ENCODE results near the gene SEMA6A.

GRCh38 chr5:116531635-116532034 is 43.0 kb downstream of the SEMA6A start:
- TF ChIP-seq EZH2phosphoT487 (IDR thresholded peaks at IDR 0.05; ENCODE audit: unreplicated experiment) (no peak), CTCF (conservative IDR thresholded peaks at IDR 0.05; ENCODE audit: low read depth in 2 of 2) (no peak), EZH2 (IDR thresholded peaks at IDR 0.05; ENCODE audit: low read depth, unreplicated experiment) (no peak), POLR2AphosphoS5 (IDR thresholded peaks at IDR 0.05; ENCODE audit: low read depth) (no peak), JUNB (IDR thresholded peaks at IDR 0.05; ENCODE audit: unreplicated experiment) (no peak), REST (IDR thresholded peaks at IDR 0.05; ENCODE audit: unreplicated experiment) (no peak), CREB1 (CRISPR knock-in tag; IDR thresholded peaks at IDR 0.05; ENCODE audit: low read depth) (no peak), STAT1 (IDR thresholded peaks at IDR 0.05; ENCODE audit: unreplicated experiment) (no peak), ZNF331 (CRISPR knock-in tag; IDR thresholded peaks at IDR 0.05; ENCODE audit: low read depth) (no peak)
- TF ChIP-seq, protein P1, sequence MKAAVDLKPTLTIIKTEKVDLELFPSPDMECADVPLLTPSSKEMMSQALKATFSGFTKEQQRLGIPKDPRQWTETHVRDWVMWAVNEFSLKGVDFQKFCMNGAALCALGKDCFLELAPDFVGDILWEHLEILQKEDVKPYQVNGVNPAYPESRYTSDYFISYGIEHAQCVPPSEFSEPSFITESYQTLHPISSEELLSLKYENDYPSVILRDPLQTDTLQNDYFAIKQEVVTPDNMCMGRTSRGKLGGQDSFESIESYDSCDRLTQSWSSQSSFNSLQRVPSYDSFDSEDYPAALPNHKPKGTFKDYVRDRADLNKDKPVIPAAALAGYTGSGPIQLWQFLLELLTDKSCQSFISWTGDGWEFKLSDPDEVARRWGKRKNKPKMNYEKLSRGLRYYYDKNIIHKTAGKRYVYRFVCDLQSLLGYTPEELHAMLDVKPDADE (IDR thresholded peaks at IDR 0.05) = no peak

Data from GM23338 (cell line).